ENCODE results near the gene PRDM5.

The PRDM5 gene

GRCh38 chr4:120815361-120815760 lies 107.2 kb downstream of the PRDM5 start:
- DNase-seq: no peak

- no peak for DNase-seq
These were observed 107.6 kb downstream of the PRDM5 start for GRCh38 chr4:120814886-120815285.

DNA sequence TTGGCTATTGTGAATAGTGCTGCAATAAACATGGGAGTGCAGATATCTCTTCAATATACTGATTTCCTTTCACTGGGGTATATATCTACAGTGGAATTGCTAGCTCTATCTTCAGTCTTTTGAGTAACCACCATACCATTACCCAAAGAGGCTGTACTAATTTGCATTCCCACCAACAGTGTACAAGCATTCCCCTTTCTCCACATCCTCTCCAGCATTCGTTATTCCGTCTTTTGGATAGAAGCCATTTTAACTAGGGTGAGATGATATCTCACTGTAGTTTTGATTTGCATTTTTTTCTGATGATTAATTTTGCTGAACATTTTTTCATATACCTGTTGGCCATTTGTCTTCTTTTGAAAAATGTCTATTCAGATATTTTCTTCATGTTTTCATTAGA lies 110.3 kb downstream of the PRDM5 start:
- peak; percentile 36 for DNase-seq

GRCh38 chr4:120809518-120809917 lies 113.0 kb downstream of the PRDM5 start:
- no peak for DNase-seq

GRCh38 chr4:120808475-120809141 lies 113.9 kb downstream of the PRDM5 start:
- DNase-seq: no peak

- DNase-seq: peak; percentile 31
These were observed 121.3 kb downstream of the PRDM5 start for GRCh38 chr4:120801137-120801758.

DNA sequence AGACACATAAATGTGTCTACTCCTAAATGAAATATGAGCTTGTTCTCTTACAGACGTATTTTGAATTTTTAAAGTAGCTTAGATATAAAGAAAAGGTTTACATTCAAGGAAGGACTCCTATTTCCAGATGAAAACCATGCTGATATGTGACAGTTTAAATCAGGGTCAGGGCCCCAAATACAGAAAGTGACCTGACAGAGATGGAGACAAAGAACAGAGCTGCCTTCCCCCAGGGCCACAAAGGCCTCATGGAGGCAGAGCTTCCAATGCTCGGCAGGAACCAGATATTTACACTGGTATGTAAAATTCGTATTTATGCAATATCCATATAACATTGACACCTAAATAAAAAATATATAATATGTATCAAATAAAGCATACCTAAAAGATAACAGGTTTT lies 124.0 kb downstream of the PRDM5 start:
- DNase-seq: no peak

DNA sequence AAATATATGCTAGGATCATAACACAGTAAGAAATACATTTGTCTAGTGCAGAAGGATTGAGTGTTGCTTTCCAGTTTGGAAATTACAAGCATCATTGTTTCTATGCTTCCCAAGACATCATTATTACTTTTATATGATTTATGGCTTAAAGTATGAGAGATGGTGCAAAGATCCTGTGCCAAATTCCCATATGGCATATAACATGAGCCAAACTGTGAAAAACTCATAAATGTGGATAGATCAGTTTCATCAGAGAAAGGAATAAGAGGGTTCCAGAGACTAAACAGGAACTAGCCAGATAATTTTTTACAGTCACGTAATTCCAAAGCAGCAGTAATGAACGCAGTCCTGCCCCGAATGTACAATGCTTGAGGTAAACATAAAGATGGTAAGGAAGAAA lies 126.3 kb downstream of the PRDM5 start:
- DNase-seq: no peak

DNA sequence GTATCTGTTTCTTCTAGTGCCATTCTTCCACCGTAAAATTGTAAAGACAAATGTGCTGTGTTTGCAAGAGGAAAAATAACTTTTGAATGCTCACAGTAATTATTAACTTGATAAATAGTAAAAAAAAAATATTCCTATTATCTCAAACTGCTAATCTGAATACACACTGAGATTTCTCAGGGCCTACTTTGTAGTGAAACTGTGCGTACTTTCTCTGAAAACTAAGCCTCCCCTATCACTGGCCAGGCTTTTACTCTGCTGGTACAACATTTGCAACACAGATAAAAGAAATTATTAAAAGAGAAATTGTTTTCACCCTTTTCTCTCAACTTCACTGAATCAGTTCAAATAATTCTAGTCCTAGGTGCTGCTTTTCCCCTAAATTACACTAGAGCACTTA lies 137.3 kb downstream of the PRDM5 start:
- DNase-seq: no peak

DNA sequence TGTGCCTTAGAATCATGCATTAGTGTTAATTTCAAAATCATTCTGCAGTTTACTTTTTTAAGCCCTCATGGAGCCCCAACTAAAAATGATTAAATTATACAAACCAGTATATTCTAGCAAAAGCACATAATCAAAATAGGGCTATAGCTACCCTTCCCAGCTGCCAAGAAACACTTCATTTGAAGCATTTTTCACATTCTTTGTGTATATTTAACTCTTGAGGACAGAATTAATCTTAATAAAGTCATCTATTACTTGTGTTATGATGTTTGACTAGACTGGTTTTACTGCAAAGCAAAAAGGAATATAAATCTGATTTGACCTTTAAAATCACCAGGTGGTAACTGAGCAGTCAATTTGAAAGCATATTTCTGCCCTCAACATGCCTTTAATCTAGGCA lies 145.1 kb downstream of the PRDM5 start:
- DNase-seq: no peak

- no peak for DNase-seq
These were observed 147.1 kb downstream of the PRDM5 start for GRCh38 chr4:120775431-120775830.

DNA sequence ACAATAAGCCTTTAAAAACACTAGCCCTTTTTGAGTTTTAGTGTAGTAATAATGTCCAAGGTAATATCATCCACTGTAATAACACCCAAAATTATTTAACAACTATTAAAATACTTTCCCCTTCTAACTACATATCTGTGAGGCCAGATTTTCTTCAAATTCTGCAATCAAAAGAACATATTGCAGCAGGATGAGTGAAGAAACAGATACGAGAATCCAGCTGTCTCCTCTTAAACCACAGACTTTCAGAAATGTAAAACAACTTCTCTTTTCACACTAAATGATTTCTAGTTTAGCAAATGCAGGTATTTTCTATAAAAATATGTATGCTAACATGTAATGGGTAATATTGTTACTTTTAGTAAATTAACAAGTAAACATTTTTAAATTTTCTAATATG lies 148.9 kb downstream of the PRDM5 start:
- no peak for DNase-seq

- DNase-seq: no peak
These were observed 150.6 kb downstream of the PRDM5 start for GRCh38 chr4:120771907-120772306.

- DNase-seq: no peak
These were observed 151.6 kb downstream of the PRDM5 start for GRCh38 chr4:120770897-120771296.

DNA sequence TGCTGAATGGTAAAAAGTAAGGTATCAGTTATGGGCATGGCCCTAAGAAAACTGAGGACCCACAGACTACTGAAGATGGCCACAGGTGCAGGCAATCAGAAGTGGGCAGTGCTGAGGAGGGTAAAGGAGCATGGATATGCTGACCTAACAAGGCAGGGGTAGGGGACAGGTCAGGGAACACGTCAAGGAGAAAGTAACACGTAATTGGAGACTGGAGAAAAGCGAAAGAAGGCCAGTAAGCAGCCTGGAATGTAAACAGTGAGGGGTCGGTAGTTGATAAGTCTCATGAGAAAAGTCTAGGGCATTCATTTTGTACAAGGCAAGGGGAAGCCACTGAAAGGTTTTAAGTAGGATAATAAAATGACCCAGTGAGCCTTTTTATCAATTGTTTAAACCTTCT lies 153.3 kb downstream of the PRDM5 start:
- DNase-seq: peak; percentile 71

- no peak for DNase-seq
These were observed 157.3 kb downstream of the PRDM5 start for GRCh38 chr4:120765260-120765680.

DNA sequence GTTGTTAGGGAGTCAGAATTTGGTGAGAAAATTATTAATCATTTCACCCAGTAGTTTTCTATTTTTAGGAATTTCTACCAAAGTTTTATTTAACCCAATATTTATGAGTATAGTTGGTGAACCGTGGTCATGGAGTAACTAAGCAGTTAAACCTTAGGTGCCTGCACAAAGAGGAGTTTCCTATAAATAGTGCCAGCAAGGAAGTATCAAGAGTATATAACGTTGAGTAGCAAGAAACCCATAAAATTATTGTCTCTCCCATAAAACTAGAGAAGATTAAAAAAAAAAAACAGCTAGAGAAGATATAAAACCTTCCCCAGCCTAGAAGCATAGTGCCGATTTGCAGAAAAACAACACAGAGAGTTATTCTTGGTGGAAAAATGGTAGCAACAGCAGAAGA lies 158.9 kb downstream of the PRDM5 start:
- no peak for DNase-seq

GRCh38 chr4:120761070-120761469 lies 161.5 kb downstream of the PRDM5 start:
- no peak for DNase-seq

GRCh38 chr4:120760047-120760446 lies 162.5 kb downstream of the PRDM5 start:
- no peak for DNase-seq

DNA sequence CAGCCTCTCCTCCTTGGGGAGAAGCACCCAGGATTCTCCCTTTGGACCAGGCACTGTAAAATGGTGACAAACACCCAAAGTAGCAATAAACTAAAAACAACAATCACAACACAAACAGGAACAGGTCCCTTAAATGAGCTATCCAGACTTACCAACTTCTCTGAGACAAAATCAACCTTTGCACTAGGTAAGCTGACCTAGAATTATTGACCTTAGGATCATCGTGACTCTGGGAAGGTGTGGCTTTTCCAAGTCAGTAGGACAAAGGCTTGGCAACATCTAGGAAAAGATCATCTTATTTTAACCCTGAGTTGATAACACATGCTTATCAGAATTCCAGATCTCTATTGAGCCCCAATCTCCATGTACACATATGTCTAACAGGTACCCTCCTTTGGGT lies 166.7 kb downstream of the PRDM5 start:
- no peak for DNase-seq

DNA sequence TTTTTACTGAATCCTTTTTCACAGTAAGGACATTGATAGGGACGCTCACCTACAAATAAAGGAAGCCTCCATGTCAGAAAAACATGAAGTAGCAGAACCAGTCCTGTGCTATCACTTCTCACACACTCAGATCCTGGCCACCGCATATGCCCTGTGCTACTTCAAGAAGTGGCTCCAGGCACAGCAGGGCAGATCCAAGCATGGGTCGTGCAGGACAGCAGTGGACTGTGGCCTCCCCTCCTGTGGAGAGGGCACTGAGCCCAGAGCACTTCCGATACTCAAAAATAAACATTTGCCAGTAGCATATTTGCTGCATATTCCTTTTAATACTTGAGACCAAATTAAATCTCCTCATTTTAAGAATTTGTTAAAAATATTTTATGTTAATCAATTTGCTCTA lies 167.9 kb downstream of the PRDM5 start:
- no peak for DNase-seq

DNA sequence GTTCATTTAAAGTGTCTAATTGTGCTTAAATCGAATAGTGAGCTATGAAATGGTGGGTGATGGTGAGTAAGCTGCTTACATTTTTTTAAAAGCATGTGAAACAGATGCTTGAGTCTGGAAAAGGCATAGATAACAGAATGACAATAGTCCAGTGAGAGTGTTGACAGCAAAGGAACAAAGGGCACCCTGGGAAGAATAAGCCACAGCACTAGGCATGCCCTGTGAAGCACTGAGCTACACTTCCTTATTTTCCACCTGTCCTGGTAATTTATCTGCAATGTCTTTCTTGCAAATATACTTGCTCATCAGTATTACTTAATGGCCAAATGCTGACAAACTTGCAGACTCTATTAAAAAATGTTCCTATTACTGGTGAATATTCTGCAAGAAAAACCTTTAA lies 168.7 kb downstream of the PRDM5 start:
- no peak for DNase-seq

DNA sequence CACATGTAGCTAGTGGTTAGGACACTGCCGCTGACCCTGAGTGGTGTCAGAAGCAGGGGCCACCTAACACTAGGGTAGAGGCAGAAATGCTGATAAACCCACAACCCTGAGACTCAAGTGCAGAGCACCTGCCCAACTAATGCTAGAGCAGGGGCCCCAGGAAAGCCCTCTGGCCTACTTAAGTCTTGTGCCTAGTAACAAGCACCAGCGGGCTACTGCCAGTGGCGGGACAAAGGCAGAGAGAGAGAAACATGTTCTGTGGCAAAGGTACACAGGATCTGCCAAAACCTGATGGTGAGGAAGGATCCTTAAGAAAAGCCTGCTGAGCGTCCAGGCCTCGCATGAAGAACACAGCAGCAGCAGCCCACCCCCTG lies 172.4 kb downstream of the PRDM5 start:
- DNase-seq: no peak

DNA sequence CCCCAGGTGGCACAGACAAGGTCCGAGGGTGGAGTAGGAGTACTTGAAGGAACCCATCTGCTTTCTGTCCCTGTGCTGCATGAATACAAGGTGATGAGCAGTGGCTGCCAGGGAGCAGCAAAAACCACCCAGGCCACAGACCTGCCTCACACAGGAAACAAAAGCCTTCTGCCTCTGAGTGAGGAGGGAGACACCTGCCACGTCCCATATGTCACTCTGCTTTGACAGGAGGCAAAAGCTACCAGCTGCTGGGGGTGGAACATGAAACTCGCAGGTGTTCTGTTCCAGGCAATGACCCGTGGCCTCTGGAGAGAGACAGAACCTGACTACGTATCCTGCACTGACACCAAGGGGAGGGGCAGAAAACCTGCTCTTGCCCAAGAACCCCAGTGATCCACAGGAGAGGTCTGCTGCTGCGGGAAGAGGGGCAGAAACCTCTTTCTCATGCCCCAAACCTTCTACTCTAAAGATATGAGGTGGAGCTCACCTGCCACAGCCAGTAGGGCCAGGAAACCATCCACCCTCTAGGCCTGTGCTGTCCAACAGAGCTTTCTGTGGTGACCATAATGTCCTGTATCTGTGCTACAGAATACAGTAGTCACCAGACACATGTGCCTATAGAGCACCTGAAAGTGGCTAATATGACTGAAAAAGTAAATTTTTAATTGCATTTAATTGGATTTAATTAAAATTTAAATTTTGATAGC lies 172.9 kb downstream of the PRDM5 start:
- DNase-seq: no peak
